Measurements from ENCODE around the gene CMTR1.
"Not testable (repeated sequence)": the region's sequence is repeated elsewhere in the genome, so short reads cannot be mapped to it uniquely, and the experiment has no call there.

CMTR1 gene

GRCh38 chr6:37492991-37493660 lies 60.1 kb downstream of the CMTR1 start:
- no peak for DNase-seq

DNA sequence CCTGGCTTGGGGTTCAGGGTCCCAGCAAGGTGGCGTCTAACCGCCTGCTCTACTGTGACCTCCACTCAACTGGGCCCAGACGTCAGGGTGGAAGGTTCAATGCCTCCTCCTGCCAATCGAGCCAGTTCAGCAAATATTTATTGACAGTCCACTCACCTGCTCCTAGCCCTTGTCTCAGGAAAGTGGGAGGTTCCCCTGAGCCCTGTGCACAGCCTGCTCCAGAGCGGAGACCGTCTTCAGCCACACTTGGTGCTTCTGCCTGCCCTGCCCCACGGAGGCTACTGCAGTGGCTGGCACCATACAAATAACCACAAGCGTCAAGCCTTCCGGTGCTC lies 60.6 kb downstream of the CMTR1 start:
- no peak for DNase-seq

DNA sequence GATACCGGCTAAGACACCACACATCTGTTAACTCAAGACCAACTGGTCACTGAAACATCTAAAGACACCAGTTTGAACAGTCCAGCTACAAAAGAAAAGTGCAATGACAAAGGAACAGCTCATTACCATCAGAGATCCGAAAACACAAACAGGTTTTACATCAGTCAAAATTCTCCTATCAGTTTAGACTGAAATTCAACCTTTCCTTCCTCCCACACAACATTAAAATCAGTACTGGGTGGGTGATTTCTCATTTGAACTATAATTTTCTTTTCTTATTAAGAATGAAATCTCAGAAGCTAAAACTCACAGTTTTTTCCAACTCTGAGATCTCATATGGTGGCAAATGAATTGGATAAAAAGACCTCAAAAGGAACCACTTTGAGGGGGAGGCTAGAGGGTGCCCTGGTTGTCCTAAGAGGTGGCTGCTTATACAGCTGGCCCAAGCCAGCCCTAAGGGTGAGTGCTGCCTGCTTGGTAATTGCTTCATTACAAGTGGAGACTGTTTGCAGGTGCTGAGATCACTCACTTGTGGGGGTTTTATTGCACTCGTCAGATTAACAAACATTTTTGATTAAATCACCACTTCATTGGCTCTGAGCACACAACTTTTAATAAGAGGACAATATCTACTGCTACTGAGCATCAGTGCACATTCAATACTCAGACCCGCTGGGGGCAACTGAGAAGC lies 62.4 kb downstream of the CMTR1 start:
- no peak for DNase-seq

DNA sequence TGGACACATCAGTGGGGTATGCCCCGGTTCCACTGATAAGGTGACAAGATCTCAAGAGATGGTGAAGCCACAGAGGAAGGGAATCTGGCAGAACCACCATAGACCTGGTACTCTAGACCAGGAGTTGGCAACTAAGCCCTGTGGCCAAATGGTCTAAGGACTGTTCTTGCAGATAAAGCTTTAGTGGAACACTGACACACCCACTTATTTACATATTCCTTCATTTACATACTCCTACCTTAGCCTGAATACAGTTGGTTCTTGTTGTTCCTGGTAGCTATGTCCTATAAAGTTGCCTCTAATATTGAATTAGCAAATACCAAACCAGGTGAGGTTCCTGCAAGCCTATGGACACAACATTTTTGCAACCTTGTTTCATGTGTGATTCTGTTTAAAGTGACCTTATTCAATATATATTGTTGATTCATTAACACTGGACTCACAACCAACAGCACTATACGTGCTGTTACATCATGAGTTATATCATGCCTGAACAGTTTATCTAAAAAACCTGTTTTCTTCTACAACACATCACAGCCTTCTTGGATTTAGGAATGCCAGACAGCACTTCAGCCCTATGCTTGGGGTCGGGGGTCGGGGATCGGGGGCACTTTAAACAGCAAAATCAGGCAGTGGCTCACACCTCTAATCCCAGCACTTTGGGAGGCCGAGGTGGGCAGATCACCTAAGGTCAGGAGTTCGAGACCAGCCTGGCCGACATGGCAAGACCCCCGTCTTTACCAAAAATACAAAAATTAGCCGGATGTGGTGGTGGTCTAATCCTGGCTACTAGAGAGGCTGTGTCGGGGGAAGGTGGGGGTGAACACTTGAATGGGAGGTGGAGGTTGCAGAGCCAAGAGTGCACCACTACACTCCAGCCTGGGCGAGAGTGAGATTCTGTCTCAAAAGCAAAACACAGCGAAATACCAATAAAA lies 64.2 kb downstream of the CMTR1 start:
- no peak for DNase-seq

GRCh38 chr6:37499433-37500293 lies 66.6 kb downstream of the CMTR1 start, which contains the start of gene CCDC167:
Gene CCDC167, minus strand, starts transcription at chr6:37499893. Its CDS starts 30 bp downstream, at chr6:37499863.
- peak; percentile 95 for DNase-seq

DNA sequence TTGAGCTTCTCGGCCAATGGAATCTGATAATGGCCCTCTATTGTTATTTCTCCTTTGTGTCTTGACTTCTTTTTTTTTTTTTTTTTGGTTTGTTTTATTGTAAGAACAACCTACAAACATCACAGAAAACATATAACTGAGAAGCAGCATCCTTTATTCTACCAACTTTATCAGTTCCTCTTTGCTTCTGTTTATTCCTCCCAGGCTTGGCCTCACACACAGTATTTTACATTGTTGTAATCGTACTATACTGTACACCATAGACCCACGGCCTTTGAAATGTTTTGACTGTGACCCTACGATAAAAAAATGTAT lies 67.2 kb downstream of the CMTR1 start:
- DNase-seq, result no peak

DNA sequence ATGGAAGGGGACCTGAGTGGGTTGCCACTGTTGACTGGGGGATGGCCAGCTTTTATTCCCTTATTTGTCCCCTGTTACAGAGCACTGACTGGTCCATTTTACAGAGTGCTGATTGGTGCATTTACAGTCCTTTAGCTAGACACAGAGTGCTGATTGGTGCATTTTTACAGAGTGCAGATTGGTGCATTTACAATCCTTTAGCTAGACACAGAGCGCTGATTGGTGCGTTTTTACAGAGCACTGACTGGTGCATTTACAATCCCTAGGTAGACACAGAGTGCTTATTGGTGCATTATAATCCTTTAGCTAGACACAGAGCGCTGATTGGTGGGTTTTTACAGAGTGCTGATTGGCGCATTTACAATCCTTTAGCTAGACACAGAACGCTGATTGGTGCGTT lies 67.9 kb downstream of the CMTR1 start:
- DNase-seq, result not testable (repeated sequence)

GRCh38 chr6:37501632-37502491 lies 68.8 kb downstream of the CMTR1 start:
- no peak for DNase-seq

- no peak for DNase-seq
Observed at GRCh38 chr6:37502703-37503291, 69.8 kb downstream of the CMTR1 start.

GRCh38 chr6:37503309-37503965 lies 70.4 kb downstream of the CMTR1 start:
- DNase-seq, result no peak

- DNase-seq, result no peak
Observed at GRCh38 chr6:37504024-37504423, 71.0 kb downstream of the CMTR1 start.

DNA sequence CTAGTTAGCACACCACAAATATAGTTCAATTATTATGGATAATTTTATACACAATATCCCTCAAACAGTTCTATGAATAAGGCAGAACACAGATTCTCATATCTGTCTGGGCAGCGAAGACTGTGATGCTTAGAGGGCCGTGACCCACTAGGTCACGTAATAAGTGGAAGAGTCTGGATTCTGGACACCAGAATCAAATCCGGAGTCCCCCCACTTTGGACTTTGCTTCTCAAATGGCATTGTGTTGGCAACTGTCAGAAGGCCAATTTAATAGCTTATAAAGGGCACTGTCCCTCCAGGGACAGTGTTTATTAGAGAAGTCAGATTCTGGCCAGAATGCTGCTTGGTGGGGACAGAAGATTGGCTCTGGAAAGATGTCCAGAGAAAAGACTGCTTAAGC lies 73.5 kb downstream of the CMTR1 start:
- DNase-seq, result no peak

GRCh38 chr6:37507077-37507476 lies 74.1 kb downstream of the CMTR1 start:
- no peak for DNase-seq

GRCh38 chr6:37507690-37508421 lies 74.8 kb downstream of the CMTR1 start:
- DNase-seq, result no peak

DNA sequence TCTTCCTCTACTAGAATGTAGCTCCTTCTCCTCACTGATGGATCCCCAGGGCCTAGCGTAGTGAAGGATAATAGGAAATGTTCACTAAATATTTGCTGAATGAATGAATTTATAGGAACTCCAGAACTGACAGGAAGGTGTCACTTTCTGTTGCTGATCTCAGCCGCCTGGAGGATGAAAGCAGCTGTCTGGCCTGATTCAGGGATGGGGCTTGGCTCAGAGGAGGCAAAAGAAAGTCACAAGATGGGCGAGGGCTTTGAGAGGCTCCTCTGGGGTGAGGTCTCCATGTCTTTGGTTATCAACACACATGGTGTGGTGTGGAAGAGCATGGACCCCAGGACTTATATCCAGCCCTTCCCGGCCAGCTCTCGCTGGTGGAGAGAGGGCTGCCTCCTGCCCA lies 78.2 kb downstream of the CMTR1 start:
- DNase-seq, result no peak

- DNase-seq, result no peak
Observed at GRCh38 chr6:37511910-37512399, 78.9 kb downstream of the CMTR1 start.

GRCh38 chr6:37512400-37513011 lies 79.5 kb downstream of the CMTR1 start:
- no peak for DNase-seq

DNA sequence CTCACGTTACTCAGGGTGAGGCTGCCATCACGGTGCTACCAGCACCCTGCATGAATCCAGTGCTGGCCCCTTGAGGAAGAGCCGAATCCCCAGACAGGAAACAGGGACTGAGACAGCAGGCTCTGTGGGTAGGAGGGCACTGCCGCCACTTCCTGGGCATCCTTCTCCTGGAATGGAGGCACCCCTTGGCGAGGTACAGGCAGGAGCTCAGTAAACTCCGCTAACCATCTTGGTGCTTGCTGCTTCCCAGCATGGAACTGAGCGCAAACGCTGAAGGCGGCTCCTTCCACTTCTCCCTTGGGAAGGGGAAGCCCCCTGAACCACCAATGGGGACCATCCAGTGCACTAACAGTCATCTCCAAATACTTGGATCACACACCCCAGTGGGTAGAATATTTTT lies 80.1 kb downstream of the CMTR1 start:
- DNase-seq, result no peak

GRCh38 chr6:37513576-37513975 lies 80.6 kb downstream of the CMTR1 start:
- no peak for DNase-seq
